DND-41 (cell line): ENCODE measurements around the gene CDH23.

ENCODE experiments used
- ATAC-seq: fragments of 200-7000 bp; cut with Tn5 transposase; 3 replicates; pipeline ENCODE4 v1.9.1; 2021; ENCODE audit warnings: low read depth; ENCODE audit not compliant: insufficient read depth
- DNase-seq: peaks from one replicate; pipeline ENCODE4 v3.0.0-alpha.2; 2020
- H2AFZ ChIP-seq: 2 replicates; pipeline ENCODE4 v1.6.0; 2012; ENCODE audit warnings: low read depth, low read length
- H3K27ac ChIP-seq: 2 replicates; pipeline ENCODE4 v1.5.1; 2012; ENCODE audit warnings: low read length, inconsistent platforms
- H3K27me3 ChIP-seq: fragments of 200-600 bp; sonication (generic); 2 replicates; pipeline ENCODE4 v1.6.0; 2012; ENCODE audit warnings: low read length, mild to moderate bottlenecking, inconsistent platforms; ENCODE audit not compliant: insufficient read depth, poor library complexity
- H3K36me3 ChIP-seq: 2 replicates; pipeline ENCODE4 v1.5.1; 2012; ENCODE audit warnings: low read length, inconsistent platforms; ENCODE audit not compliant: insufficient read depth
- H3K4me1 ChIP-seq: 2 replicates; pipeline ENCODE4 v1.5.1; 2012; ENCODE audit warnings: mild to moderate bottlenecking, low read length; ENCODE audit not compliant: insufficient read depth
- H3K4me2 ChIP-seq: 2 replicates; pipeline ENCODE4 v1.6.0; 2012; ENCODE audit warnings: mild to moderate bottlenecking, moderate library complexity, low read length, inconsistent platforms; ENCODE audit not compliant: insufficient read depth
- H3K4me3 ChIP-seq, 2 experiments: fragments of 200-600 bp in 1 of 2; shearing (Covaris generic) in 1 of 2; 2 replicates each; pipeline ENCODE4 v1.5.1; 2012 to 2016; ENCODE audit warnings: inconsistent platforms in 2 of 2, low read length in 2 of 2, mild to moderate bottlenecking in 2 of 2, low read depth in 1 of 2, moderate library complexity in 1 of 2
- H3K79me2 ChIP-seq: 2 replicates; pipeline ENCODE4 v1.6.0; 2012; ENCODE audit warnings: low read length, inconsistent platforms; ENCODE audit not compliant: insufficient read depth
- H3K9ac ChIP-seq: 2 replicates; pipeline ENCODE4 v1.6.0; 2012; ENCODE audit warnings: low read depth, mild to moderate bottlenecking, inconsistent platforms, low read length, moderate library complexity
- H3K9me3 ChIP-seq: 2 replicates; pipeline ENCODE4 v1.5.1; 2012; ENCODE audit warnings: low read length, moderate library complexity, mild to moderate bottlenecking, inconsistent platforms; ENCODE audit not compliant: insufficient read depth, severe bottlenecking
- H4K20me1 ChIP-seq: 2 replicates; pipeline ENCODE4 v1.6.0; 2012; ENCODE audit warnings: low read length; ENCODE audit not compliant: insufficient read depth
- EZH2 ChIP-seq: IDR thresholded peaks from 3 replicates; pipeline ENCODE4 v1.6.1; 2012; ENCODE audit warnings: borderline replicate concordance, low read depth, mild to moderate bottlenecking, moderate library complexity, low read length, inconsistent platforms; ENCODE audit not compliant: severe bottlenecking
- TF ChIP-seq, protein P1 (sequence below): IDR thresholded peaks from 2 replicates; pipeline ENCODE4 v1.5.1; 2012; ENCODE audit warnings: borderline replicate concordance, low read length, moderate library complexity, mild to moderate bottlenecking; ENCODE audit not compliant: poor library complexity, severe bottlenecking; ENCODE audit errors: extremely low read depth

Gene CDH23

DNA sequence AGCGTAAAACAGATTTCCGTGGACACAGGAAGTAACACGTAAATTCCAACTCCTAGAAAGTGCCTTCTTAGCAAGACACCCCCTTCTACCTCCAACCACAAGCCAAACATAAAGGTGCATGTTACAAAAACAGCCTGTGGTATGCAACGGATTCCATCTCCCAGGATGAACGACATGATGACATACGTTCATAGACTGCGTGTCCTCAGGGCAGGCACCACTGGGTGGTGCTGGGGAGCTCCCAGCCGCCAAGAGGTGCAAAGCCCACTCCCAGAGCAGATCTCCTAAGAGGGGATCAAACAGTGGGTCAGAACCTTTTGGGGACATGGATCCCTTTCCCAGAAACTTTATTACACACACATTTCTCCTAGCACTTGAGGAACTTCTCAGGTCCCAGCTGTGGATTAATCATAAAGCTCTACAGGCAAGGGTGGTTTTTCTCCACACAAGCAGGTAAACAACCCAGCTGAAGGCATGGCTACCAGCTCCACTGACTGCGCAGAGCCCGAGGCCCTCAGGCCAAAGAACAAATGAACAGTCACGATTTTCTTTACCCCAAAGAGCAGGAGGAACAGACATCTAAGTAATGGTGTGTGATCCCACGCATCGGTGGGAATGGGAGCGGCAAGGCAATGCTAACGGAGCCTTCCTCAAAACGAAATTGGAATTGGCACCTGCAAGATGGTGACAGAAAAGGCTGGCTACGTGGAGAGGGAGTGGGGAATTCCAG is 440.5 kb downstream of the CDH23 start:
- Histone ChIP-seq H2AFZ (no peak overlapping the region), H3K9ac (peak overlapping the region; percentile 14; the same call in 1 of the 2 replicates), H3K4me2 (peak overlapping the region; percentile 9), H3K36me3 (peaks cover 61% of the 10 kb centered on the region), H3K9me3 (no peaks in the 10 kb centered on the region), H3K27me3 (no peaks in the 10 kb centered on the region), H3K27ac (peak overlapping the region; percentile 64), H3K79me2 (peaks cover 99% of the 10 kb centered on the region), H4K20me1 (peaks cover 92% of the 10 kb centered on the region), H3K4me3 (no peak overlapping the region), H3K4me1 (peaks cover 45% of the 10 kb centered on the region)
- ATAC-seq (peak; percentile 73), DNase-seq (peak; percentile 64)
- TF ChIP-seq, protein P1, sequence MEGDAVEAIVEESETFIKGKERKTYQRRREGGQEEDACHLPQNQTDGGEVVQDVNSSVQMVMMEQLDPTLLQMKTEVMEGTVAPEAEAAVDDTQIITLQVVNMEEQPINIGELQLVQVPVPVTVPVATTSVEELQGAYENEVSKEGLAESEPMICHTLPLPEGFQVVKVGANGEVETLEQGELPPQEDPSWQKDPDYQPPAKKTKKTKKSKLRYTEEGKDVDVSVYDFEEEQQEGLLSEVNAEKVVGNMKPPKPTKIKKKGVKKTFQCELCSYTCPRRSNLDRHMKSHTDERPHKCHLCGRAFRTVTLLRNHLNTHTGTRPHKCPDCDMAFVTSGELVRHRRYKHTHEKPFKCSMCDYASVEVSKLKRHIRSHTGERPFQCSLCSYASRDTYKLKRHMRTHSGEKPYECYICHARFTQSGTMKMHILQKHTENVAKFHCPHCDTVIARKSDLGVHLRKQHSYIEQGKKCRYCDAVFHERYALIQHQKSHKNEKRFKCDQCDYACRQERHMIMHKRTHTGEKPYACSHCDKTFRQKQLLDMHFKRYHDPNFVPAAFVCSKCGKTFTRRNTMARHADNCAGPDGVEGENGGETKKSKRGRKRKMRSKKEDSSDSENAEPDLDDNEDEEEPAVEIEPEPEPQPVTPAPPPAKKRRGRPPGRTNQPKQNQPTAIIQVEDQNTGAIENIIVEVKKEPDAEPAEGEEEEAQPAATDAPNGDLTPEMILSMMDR, result peak; percentile 81
- TF ChIP-seq EZH2, result no peak

DNA sequence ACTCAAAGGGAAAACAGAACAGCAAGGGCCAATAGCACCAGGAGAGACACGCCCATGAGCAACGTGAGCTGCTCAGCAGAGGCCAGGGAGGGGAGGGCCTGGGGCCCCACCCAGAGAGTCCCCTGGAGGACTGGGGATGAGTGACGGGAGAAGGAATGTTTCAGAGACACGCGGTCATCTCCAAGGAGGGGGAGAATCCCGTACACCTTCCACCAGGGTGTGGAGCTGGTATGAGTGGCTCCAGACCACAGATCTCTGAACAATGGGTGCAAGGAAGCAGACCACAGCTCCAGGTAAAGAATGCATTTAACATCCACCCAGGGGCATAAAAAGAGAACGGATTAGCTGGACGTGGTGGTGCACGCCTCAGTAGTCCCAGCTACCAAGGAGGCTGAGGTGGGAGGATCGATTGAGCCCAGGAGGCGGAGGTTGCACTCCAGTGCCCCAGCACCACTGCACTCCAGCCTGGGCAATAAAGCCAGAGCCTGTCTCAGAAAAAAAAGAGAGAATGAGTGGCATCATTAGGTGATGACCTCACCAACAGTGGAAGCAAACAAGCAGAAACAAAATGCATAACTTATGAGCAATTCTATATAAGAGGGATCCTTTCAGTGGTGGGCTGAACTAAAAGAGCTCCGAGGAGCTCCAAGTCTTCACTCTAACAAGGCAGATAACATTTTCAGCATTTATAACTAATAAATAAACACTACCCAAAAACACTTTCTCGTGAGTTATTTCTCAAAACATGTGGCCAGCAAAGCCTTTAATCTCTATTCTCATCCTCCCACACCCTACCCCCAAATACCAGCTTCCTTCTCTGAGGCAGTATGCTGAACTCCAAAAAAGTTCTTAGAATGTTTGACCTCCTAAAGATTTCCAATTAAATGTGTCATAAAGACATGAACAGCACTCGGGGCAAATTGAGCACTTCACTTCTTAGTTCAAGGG is 441.8 kb downstream of the CDH23 start:
- H3K4me2 ChIP-seq, result no peak overlapping the region
- ATAC-seq, result no peak

DNA sequence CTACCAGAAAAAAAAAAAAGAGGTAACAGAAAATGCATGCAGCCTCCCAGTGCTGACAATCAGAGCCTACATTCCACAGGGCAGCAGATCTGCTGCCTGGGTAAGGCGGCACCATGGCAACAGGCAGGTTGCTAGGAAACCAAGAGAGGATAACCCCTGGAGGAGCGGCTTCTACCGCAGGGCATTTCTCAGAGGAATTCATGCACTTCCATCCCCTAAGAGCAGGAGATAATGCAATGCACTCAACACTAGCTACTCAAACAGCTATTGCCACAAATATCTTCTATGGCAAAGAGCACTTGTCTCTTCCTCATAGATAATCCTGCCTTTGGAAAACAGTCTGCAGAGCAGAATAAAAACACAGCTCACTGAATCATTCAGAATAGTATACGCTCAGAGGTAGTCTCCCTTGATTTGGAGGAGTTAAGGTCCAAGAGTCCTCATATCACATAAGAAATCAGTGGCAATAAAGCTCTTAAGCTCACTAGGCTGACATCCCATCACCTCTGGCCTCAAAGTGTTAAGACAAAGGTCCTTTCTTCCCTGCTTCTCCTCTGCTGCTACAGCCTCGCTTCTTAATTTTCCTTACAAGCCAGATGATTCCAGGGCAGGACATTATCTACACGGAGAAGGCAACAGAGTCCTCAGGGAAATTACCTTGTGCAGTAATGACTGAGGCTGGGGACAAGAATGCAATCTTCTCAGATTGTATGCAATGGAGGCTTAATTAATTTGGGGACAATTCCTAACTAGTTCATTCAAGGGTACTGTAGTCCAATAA is 443.6 kb downstream of the CDH23 start:
- Histone ChIP-seq H3K27me3 (no peaks in the 10 kb centered on the region), H3K27ac (no peak overlapping the region), H3K9ac (no peak overlapping the region), H3K9me3 (no peaks in the 10 kb centered on the region), H3K4me3 (no peak overlapping the region), H3K4me2 (no peak overlapping the region), H2AFZ (no peak overlapping the region), H3K4me1 (peaks cover 73% of the 10 kb centered on the region), H3K36me3 (peaks cover 48% of the 10 kb centered on the region), H3K79me2 (peaks cover 100% of the 10 kb centered on the region), H4K20me1 (peaks cover 96% of the 10 kb centered on the region)
- TF ChIP-seq, protein P1, result no peak
- TF ChIP-seq EZH2, result no peak
- ATAC-seq, result peak; percentile 44
- peak; percentile 72 for DNase-seq

More for the DNA sequence above, 441.8 kb downstream of the CDH23 start:
- Histone ChIP-seq H3K4me1 (peaks cover 54% of the 10 kb centered on the region), H3K79me2 (peaks cover 100% of the 10 kb centered on the region), H3K27me3 (no peaks in the 10 kb centered on the region), H4K20me1 (peaks cover 94% of the 10 kb centered on the region), H3K9ac (no peak overlapping the region), H2AFZ (no peak overlapping the region), H3K27ac (peak overlapping the region; percentile 64), H3K9me3 (no peaks in the 10 kb centered on the region), H3K4me3 (no peak overlapping the region), H3K36me3 (peaks cover 59% of the 10 kb centered on the region)
- TF ChIP-seq, protein P1, result no peak
- no peak for TF ChIP-seq EZH2
- no peak for DNase-seq
